Measurements from ENCODE around the gene KCTD1.

DNA sequence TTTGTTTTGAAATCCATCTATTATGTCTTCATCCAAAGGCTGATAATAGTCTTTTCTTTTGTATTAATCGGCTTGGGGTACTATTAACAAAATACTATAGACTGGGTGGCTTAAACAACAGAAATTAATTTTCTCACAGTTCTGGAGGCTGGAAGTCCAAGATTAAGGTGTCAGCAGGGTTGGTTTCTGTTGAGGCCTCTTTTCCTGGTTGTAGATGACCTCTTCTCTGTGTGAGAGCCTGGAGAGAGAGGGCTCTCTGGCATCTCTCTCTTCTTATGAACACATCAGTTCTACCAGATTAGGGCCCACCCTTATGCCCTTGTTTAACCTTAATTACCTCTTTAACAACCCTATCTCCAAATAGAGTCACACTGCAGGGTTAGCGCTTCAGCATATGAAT is 14.2 kb upstream of the KCTD1 start:
- TF ChIP-seq, protein P1, sequence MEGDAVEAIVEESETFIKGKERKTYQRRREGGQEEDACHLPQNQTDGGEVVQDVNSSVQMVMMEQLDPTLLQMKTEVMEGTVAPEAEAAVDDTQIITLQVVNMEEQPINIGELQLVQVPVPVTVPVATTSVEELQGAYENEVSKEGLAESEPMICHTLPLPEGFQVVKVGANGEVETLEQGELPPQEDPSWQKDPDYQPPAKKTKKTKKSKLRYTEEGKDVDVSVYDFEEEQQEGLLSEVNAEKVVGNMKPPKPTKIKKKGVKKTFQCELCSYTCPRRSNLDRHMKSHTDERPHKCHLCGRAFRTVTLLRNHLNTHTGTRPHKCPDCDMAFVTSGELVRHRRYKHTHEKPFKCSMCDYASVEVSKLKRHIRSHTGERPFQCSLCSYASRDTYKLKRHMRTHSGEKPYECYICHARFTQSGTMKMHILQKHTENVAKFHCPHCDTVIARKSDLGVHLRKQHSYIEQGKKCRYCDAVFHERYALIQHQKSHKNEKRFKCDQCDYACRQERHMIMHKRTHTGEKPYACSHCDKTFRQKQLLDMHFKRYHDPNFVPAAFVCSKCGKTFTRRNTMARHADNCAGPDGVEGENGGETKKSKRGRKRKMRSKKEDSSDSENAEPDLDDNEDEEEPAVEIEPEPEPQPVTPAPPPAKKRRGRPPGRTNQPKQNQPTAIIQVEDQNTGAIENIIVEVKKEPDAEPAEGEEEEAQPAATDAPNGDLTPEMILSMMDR (IDR thresholded peaks at IDR 0.05; ENCODE audit: poor library complexity): no peak
- TF ChIP-seq EZH2 (IDR thresholded peaks at IDR 0.05; ENCODE audit: borderline replicate concordance): no peak
- no peak for TF ChIP-seq EZH2phosphoT487 (IDR thresholded peaks at IDR 0.05; ENCODE audit: low read depth, severe bottlenecking, unreplicated experiment)
